Germinal center (tissue), 1 donor: Measurements from ENCODE around the gene PRUNE2.

ENCODE experiments used
- DNase-seq: peaks from one replicate; pipeline ENCODE4 v3.0.0; 2012; ENCODE audit warnings: mixed read lengths, low spot score

PRUNE2 gene

DNA sequence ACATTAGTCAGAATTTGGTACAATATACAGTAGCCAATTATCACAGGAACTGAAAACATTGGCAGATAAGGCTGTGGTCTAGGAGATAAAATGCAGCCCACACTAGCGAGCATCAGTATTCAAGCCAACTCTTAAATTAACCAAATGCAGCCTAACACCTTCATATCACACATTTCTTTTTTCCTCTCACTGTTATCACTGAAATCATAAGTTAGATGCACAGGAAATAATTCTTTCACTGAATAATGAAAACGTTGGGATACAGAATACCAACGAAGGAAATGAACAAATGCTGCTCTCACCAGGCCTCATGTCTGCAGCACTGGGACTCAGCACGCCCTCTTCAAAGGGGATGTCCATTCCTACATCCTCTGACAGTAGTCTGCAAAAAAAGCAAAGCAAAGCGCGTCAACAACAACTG is 250.8 kb downstream of the PRUNE2 start:
- no peak for DNase-seq

DNA sequence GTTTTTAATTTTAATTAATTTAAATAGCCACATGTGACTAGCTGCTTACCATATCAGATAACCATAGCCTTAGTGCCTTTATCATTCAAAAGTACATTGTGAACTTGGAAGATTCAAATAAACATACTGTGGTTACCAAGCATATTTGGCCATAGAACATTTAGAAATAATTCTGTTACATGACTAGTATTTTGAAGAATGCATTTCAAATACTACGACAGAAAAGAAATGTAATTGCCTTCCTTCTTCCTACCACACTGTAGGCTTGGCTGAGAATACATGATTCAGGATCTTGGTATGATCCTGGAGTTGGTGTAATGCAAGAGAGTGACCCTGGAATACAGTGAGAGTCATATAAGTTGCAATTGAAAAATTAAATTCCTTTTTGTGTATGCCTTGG is 251.3 kb downstream of the PRUNE2 start:
- no peak for DNase-seq

DNA sequence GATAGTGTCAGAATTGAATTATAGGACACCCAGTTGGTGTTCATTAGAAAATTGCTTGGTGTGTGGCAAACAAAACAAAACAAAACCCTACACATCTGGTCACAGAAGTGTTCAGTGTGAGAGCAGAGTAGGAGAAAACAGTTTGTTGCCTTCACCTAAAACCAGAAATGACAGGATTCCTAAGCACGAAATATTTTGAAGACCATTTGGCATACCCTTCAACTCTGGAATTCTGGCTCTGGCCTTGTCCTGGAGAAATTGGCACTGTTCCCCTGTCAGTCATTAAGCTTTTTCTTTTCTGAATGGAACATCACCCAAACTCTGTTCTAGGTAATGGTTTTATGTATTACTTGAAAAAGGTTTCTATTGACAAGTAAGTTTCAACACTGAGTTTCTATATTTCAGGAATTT is 251.9 kb downstream of the PRUNE2 start:
- no peak for DNase-seq

DNA sequence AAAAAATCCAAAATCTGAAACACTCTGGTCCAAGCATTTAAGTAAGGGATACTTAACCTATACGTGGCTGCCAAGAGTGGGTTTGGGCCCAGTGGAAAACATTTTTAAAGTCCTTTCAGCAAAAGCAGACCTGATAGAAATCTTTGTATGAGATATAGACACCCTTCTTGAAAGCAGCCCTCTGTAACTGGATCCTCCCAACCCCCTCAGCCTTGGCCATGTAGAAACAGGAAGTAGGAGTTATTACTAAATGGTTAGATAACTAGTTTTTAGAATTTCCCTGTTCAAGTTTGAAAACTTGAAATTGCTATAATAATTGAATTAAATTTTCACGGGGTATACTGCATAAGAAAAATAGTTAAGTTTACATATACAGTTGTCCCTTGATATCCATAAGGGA is 253.0 kb downstream of the PRUNE2 start:
- no peak for DNase-seq

DNA sequence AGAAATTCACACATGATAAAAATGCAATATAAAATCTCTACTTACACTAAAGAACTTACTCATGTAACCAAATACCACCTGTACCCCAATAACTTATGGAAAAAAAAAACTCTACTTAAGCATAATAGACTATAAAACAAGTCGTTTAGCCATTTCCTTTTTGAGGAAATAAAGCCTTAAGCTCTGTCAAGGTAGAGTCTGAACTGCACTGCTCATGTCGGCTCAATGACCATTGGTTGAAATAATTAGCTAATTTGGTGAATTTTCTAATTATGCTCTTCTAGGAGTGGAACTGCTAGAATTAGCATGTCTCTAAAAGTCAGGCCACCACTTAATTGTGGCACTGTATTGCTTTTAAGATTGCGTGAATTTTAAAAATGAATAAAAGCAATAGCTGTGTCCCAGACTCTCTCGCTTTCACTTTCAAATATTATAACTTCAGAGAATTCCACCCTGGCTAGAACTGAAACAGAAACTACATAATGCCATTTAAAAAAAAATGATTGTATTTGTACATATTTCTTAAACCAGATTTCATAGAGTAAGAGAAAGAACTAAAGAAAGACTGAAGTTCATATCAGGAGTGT is 254.7 kb downstream of the PRUNE2 start:
- no peak for DNase-seq

DNA sequence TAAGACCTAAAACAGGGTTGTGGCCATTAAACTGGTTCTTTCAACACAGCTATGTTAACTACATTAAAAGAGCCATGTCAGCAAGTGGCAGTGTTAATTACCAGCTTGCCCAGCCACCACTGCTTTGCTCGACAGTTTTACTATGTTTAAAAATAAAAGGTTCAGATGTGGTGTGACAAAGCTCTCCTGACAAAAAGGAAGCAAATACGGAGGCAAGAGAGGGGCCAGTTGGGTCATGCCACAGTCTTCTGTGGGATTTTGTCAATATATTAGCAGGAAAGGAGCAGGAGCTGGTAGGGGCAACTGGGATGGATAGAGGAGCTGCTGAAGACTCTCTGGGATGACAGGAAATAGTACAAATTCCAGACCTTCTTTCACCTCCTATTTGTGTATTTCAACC is 255.2 kb downstream of the PRUNE2 start:
- DNase-seq = no peak

DNA sequence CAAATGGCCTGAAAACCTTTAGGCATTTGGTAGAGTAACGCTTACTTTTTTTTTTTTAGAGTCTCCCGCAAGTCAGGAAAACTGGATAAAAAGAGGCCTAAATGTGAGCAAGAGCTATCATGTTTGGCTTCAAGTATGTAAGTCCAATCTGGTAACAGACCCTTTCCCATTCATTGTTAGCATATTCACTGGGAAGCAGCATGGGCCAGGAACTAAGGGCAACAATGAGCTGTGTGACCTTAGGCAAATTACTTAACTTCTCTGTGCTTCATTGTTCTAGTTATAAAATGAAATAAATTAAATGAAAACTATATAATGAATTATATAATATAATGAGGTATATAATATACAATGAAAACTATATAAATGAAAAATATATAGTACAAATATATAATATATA is 256.0 kb downstream of the PRUNE2 start:
- DNase-seq = no peak

DNA sequence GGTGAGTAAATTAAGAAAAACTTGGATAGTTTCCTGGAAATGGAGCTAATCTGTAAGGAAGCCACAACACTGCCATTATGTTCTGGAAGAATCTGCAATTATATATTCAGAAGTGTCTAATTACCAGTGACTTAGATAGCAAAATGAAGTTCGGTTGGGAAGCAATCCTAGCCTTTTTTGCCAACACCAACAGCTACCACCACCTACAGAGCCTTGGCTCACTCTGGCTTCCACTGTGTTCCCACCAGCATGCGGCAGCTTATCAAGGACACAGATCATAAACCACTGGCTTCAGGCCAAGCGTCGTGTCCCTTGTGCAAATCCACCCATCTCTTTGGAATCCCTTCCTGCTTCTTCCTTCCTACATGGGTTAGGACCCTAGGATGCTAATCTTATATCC is 259.7 kb downstream of the PRUNE2 start:
- DNase-seq = no peak

DNA sequence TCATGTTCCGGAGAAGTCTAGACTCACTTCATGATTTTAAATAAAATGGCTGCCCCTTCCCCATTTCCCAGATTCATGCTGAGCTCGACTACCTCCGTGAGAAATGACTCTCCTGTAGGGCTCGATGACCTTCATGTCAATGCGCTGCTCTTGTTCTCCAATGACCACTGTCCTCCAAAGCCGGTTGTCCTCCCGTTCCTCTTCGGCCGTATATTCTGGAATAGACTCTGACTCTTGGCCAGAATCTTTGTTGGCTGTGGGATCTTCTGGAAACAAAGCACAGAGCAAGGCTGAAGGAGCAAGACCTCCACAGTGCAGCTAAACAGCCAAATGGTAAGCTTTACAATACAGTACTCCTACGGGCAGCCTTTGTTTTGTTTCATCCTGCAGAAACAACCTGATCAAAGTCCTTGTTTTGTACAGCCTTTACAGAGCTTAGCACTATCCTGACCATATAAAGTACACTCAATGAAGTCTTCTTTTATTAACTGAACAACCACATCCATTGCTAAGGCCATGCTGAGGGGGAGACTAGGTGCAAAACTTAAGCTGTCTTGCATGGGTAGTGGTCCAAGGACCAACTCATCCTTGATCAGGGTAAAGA is 261.2 kb downstream of the PRUNE2 start:
- DNase-seq = no peak

DNA sequence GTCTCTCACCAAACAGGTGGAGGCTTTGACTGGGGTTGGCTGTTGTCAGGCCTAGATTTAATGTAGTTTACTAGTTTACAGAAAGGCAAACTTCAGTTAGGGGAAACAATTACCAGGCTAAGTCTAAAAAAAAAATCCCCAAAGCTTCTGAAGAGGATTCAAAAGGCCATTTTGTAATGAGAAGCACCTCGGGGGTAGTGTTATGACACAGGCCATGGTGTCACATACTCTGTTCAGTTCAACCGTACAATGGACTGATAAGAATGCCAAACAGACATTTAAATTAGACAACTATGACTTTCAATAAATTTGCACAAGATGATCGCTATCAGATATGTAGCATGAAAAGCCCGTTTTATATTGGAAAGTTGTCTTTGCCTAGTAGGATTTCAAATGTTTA is 261.7 kb downstream of the PRUNE2 start:
- DNase-seq = no peak

DNA sequence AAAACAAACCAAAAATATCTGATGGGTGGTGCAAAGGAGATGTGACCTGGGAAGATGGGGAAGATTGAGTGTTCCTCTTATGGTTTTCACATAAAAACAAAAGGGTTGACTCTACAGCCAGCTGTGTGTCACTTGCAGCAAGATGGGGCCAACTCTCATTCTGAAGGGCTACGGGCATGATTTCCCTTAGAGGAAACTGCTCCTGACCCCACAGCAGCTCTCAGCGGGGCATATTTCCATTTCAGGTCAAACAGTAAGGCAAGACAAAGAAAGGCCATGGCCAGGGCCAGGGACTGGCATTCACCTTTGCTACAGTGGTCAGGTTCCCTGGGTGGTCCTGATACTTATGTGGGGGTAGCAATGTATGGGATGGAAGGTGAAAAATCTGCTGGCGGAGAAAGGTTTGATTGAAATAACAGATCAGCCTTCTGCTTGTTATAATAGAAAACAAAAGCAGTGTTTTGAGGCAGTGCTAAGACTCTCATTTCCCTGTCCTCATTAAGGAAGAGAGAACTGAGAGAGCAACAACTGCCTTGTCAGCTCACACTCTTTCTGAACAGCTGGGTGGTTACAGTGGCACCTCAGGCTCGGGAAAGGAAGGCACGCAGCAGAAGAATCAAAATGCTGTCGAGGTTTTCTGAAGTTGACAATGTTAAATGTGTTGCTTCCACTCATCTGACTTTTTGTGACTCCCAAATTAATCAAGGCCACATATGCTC is 262.4 kb downstream of the PRUNE2 start:
- peak; percentile 22 for DNase-seq

DNA sequence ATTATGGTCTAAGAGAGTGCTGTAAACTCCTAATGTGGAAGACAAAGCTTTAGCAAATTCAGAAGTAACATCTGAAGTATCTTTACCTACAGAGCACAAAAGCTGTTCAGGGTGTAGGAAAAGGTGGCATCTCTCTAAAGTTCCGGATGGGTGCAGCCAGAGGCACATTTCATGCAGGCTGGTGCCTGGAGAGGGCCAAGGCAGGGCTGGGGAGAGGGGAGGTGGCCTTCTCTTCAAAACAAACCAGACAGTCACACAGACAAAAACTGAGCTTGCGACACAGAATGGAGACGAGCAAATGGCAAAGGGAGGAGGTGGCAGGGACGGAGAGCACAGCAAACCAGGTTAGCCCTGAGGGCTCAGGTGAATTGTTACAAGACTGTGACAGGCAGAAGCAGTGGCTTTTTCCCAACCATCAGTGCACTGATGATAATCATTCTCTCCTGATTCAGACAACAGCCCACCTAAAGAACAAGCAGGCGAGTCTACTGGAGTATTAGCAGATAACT is 263.2 kb downstream of the PRUNE2 start:
- no peak for DNase-seq

DNA sequence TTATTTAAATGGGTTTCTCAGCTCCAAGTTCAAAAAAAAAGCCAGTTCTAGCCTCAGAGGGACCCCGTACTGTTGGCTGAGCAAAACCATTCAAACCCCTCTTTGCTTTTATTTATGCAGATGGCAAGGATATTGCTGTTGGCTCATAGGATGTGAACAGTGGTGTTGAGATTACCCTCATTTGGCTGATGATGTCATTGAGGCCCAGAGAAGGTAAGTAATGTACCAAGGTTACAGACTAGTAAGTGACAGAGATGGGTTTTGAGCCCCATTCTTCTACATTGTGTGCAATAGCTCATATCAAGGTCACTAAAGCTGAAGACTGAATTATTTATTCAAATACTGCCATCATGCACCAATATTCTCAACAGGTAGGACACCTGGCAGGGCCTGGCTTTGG is 263.8 kb downstream of the PRUNE2 start:
- DNase-seq = no peak

DNA sequence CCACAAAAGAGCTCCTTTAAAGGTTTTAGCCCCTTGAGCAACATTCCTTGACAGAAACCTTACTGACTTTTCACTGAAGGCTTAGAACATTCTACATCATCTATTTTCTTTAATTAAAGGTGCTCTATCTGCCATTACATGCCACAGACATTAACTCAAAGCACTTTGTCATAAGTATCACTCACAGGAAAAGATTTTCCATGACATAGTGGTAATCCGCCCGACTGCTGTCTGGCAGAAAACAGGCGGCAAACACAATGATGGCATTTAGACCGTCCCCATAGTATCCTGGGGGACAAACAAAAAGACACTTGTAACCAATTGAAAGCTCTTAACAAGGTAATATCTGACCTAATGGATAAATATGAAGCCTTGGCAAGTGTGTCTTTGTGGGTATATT is 267.9 kb downstream of the PRUNE2 start:
- no peak for DNase-seq

DNA sequence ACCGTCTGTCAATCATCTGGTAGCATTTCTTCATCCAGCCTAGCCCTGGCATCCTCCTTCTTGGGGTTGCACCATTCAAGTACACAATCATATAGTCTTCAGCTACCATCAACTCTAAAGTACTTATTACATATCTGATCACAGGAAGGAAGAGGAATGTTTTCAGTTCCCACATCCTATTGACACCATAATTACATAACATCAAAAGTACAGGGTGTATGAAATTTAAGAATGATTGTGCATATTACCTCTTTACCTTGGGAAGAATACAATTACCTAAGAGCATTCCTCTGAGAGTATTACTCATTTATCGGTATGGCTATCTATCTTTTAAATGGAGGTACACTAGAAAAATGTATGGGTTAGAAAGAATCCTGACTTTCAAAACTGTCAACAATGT is 268.5 kb downstream of the PRUNE2 start:
- DNase-seq = no peak

DNA sequence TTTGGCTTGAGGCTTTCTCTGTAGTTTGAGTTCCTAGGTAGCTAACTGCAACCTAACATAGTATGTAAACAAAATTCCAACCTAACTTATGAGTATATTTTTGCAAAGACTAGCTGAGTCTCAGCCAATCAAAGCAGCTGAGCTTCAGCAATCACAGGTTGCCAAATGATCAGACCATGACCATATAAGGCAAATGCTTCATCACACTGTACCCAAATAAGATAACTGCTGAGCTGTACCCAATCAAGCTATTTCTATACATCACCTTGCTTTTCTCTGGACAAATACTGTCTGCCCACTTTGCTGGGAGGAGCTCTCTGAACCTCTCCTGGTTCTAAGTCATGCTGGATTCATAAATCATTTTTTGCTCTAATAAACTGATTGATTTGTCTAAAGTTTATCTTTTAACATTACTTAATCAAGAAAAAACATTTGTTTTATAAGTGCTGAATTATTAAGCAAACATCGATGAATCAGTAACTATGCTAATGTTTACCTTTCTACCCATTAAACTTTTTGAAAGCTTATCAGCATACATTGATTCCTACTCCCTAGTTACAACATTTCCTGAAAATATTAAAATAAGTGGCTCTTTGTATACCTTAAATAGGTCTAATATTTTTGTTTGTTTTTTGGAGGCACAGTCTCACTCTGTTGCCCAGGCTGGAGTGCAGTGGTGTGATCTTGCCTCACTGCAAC is 271.4 kb downstream of the PRUNE2 start:
- DNase-seq = no peak

DNA sequence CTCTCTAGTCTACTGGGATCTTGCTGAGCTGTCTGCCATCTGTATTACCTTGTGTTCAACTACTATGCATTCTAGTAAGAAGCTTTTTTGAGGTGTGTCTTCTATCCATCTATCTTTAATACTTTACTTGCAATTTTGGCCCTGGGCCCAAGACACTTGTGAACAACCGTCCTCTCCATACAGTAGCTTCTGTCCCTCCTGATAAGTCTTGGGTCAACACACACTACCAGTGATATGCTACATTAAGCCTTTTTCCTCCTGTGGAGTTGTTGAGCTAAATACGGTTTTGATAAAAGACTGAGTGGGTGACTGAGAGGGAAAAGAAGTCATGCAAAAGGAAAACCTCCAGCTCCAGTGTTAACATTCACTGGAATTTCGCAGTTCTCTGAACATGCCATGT is 275.0 kb downstream of the PRUNE2 start:
- no peak for DNase-seq

DNA sequence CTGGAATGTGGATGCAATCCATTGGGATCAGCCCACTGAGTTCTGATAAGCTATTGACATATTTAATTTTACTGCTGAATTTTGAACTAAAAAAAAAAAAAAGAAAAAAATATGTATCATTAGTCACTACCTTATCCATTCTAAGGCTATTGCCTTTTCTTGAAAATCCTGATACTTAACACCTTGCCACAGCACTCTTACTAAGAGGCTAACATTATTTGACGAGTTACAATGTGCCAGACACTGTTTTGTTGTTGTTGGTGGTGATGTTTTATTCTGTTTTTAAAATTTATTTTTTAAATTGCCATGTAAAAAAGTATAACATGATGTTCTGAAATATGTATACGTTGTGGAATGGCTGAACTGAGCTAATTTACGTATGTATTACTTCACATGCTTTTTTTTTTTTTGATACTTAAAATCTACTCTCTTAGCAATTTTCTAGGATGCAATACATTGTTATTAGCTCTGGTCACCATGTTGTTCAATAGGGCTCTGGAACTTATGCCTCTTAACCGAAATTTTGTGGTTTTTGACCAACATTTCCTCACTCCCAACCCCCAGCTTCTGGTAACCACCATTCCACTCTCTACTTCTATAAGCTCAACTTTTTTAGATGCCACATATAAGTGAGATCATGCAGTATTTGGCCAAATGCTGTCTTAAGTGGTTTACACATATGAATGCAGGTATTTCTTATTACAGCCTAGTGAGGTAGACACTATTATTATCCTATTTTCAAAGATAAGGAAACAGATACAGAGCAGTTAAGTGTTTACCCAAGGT is 276.5 kb downstream of the PRUNE2 start:
- DNase-seq = no peak

DNA sequence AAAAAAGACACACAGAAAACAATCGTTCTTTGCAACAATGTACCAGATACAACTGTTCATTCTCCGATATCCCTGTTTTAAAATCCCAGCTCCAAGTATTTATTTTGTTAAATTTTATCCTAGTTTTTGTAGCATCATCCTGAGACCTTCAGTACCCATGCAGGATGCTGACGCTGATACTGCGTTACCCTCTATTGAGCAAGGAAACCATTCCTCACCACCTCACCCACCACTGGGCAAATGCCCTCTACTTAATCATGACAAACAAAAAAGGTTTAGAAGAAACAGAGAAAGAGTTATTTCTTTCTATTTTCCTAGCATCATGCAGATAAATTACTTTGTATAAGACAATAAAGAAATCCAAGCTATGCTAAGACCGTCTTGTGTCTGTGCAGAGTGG is 277.8 kb downstream of the PRUNE2 start:
- DNase-seq = no peak

DNA sequence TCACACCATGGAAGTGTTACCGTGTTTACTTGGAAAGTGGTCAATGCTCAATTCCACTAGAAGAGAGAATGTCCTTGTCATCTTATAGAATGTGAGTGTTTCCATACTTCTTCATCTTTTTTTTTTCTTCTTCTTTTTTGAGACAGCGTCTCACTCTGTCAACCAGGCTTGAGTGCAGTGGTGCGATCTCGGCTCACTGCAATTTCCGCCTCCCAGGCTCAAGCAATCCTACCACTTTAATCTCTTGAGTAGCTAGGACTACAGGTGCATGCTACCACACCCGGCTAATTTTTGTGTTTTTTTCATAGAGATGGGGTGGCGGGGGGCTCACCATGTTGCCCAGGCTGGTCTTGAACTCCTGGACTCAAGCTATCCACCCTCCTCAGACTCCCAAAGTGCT is 278.9 kb downstream of the PRUNE2 start:
- no peak for DNase-seq

DNA sequence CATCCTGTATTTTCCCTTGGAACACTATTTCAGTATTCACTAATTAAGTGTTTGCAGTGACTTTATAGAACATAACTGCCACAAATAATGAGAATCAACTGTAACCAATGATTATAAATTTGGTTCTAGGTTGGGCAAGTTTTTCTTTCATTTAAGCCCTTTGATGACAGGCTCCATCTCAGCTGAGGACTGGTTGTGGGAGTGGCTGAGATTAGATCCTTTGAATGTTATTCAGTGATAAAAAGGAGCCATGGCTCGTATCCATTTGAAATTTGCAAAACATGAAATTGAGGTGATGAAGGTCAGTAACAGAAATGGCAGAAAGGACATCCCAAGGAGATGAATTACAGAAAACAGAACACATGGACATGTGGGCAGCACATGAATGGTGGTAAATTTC is 279.8 kb downstream of the PRUNE2 start:
- no peak for DNase-seq

DNA sequence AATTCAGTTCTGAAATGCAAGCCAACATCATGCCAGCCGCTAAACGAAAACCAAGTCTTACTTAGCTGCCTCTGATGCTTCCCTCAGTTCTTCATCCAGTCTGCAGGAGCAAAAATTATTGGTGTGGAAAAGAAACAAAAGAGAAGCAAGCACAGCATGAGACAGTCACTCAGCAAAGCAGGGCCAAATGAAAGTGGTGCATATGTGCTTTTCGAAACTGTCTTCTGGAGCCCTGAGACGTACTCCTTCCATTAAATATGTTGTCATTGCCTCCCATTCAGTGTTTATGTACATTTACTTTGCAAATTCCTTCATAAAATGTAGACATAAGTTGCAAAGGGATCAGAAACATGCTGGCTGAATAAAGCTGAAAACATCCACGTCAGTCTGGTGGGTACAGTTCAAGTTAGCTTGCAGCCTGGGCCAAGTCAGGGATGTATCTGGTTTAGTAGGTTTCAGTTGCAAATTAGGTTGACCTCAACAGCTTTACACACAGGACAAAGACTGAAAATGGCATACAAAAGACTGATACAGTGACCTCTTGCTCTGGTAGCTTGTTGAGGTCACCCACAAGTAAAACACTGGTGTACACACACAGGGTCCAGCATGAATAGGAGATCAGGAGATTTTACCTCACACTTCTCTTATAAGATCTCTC is 281.4 kb downstream of the PRUNE2 start:
- no peak for DNase-seq
